GM10248 (cell line): ENCODE results near the gene LOXL1.

Experiments used
- CTCF ChIA-PET: fragments of 300-600 bp; sonication (Branson Sonifier 250); formaldehyde crosslinking; extraction: SDS; loops from one replicate; lab custom pipeline; 2021; ENCODE audit warnings: antibody characterized with exemption; lab: Yijun Ruan, JAX
- POLR2A ChIA-PET: fragments of 350-650 bp; sonication (Branson Sonifier 250); formaldehyde crosslinking; extraction: SDS; loops from one replicate; lab custom pipeline; 2020; ENCODE audit warnings: antibody characterized with exemption; lab: Yijun Ruan, JAX
- DNase-seq: peaks from one replicate; pipeline ENCODE4 v3.0.0; 2012; ENCODE audit errors: extremely low spot score
- TF ChIP-seq, protein P1 (sequence below): IDR thresholded peaks from 2 replicates; pipeline ENCODE4 v1.5.1; 2012; ENCODE audit warnings: mild to moderate bottlenecking, low read depth; ENCODE audit errors: extremely low read depth, missing control alignments, control extremely low read depth

Gene LOXL1

DNA sequence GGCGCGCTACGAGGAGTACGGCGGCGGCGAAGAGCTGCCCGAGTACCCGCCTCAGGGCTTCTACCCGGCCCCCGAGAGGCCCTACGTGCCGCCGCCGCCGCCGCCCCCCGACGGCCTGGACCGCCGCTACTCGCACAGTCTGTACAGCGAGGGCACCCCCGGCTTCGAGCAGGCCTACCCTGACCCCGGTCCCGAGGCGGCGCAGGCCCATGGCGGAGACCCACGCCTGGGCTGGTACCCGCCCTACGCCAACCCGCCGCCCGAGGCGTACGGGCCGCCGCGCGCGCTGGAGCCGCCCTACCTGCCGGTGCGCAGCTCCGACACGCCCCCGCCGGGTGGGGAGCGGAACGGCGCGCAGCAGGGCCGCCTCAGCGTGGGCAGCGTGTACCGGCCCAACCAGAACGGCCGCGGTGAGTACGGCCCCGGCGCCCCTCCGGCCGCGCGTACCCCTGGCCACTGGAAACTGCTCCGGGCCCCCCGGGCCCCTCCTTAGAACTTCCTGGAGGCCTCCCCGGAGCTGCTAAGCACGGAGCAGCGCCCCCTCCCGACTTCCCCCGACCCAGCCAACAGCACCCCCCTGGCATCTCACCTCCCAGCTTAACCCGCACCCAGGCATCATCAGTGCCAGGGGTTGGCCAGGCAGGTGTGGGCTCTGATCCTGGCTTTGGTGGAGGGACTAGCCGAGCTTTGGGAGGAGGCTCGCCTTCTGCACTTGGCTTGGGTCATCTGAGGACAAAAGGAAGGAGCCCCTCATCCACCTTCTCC lies 1.4 kb downstream of the LOXL1 start:
- peak; percentile 65 for DNase-seq
- CTCF ChIA-PET: no interaction called here
- POLR2A ChIA-PET: no interaction called here
- TF ChIP-seq, protein P1, sequence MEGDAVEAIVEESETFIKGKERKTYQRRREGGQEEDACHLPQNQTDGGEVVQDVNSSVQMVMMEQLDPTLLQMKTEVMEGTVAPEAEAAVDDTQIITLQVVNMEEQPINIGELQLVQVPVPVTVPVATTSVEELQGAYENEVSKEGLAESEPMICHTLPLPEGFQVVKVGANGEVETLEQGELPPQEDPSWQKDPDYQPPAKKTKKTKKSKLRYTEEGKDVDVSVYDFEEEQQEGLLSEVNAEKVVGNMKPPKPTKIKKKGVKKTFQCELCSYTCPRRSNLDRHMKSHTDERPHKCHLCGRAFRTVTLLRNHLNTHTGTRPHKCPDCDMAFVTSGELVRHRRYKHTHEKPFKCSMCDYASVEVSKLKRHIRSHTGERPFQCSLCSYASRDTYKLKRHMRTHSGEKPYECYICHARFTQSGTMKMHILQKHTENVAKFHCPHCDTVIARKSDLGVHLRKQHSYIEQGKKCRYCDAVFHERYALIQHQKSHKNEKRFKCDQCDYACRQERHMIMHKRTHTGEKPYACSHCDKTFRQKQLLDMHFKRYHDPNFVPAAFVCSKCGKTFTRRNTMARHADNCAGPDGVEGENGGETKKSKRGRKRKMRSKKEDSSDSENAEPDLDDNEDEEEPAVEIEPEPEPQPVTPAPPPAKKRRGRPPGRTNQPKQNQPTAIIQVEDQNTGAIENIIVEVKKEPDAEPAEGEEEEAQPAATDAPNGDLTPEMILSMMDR: no peak

DNA sequence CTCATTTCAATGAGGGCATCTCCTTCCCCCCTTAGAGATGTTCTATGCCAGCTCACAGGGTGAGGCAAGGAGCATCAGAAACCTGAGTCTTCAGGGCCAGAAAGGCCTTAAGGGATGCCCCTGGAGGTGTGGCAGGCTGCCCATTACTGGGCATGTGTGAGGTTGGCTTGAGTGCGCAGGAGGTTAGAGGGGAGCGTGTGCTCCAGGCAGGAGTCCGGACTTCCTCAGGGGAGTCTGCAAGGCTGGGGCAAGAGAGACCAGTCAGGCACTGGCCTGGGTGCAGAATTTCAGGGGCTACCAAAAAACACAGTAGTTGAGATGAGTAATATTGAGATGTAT lies 1.9 kb downstream of the LOXL1 start:
- ChIA-PET CTCF (no interaction called here), POLR2A (no interaction called here)
- TF ChIP-seq, protein P1: no peak
- DNase-seq: no peak

DNA sequence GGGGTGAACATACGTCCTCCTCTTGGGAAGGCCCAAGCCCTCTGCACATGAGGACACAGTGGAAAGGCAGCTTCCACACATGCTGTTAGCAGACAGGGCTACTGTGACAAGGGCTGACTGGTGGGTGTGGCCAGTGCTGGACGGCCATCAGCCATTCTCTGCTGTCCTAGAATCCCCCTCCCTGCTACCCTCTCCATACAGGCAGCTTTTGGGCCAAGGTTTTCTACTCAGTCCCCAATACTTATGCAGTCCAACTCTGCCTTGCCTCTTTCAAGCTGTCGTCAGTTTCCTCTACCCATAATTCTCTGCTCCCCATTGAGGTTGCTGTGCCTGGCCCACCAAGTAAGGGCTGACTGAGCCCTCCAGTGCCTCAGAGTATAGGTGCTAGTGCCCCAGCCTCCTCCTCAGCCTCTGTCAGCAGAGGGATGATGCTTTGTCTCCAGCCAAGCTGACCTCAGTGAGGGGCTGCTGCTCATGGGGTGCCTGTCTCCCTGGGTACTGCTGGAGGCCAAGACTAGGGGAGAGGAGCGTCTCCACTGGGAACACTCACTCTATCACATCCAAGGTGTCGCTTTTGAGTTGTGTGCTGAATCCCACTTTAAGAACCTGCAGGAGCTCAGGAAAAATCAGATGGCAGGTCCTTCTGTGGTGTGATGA lies 2.8 kb downstream of the LOXL1 start:
- ChIA-PET CTCF (interaction anchor here (0.8 kb wide), 1 partner anchor 19 kb away, joined by 3 read pairs; no protein-coding TSS in a partner anchor), POLR2A (no interaction called here)
- TF ChIP-seq, protein P1: no peak
- no peak for DNase-seq

DNA sequence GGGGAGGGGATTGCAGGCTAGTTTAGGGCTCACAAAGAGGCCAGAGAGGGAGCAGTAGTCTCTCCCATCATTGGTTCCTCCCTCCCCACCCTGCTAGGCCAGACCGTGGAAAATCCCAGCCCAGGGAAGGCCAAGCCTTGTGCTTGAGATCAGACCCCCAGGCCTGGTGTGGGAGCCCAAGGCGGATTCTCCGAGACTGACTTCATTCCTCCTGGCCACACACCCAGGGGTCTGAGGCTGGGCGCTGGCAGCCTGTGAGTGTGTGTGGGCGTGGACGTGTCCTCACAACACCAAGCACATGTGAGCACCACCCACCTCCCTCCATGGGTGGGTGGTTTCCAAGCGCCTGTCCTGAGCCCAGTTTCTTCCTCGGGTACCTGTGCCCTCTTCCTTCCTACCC lies 4.1 kb downstream of the LOXL1 start:
- TF ChIP-seq, protein P1: no peak
- no peak for DNase-seq
- ChIA-PET CTCF (no interaction called here), POLR2A (no interaction called here)

DNA sequence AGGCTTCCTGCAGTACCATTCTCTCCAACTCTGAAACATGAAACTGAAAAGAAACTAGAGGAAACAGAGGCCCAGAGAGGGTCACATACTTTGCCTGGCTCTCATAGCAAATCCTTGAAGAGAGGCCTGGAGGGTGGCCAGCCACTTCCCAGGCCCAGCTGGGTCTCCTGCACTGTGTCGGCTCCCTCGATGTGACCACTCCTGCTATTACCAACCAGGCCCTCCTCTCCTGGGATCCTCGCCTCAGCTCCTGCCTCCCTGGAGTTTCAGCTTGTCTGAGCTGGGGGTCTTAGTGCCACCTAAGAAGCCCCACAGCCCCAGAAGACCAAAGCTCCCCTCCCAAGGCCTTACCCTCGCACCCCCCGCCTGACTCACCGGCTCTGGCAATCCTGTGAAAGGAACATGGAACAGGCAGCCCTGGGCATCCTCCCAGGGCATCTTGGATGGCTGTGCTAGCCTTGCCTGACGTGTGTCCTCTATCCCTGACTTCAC lies 4.6 kb downstream of the LOXL1 start:
- no peak for DNase-seq
- CTCF ChIA-PET: no interaction called here

DNA sequence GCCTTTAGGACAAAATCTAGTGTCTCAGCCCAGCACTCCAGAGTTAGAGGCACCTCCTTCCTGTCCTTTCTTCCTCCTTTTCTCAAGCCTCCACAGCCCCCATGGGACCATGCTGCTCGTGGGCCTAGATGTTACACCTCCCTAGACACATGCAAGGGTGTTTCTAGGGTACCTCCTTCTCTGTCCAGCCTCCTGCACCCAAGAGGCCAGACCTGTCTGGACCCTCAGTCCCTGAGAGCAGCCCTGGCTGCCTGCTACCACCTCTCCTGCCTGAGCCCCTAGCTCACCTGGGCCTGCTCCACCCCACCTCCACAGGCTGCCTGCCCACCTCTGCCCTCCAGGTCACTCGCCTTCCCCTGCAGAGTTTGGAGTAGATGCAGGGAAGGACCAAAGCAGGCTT lies 5.2 kb downstream of the LOXL1 start:
- DNase-seq: no peak
- POLR2A ChIA-PET: no interaction called here
- CTCF ChIA-PET: no interaction called here
- TF ChIP-seq, protein P1: no peak

More for the DNA sequence above, 4.6 kb downstream of the LOXL1 start:
- POLR2A ChIA-PET: no interaction called here
- TF ChIP-seq, protein P1: no peak
